GM21447 (cell line): Measurements from ENCODE around the gene ZBTB8OS.

Experiments
- ATAC-seq: cut with Tn5 transposase; IDR thresholded peaks from one replicate; pipeline ENCODE4 v1.9.1; 2021; ENCODE audit not compliant: unreplicated experiment

The ZBTB8OS gene

DNA sequence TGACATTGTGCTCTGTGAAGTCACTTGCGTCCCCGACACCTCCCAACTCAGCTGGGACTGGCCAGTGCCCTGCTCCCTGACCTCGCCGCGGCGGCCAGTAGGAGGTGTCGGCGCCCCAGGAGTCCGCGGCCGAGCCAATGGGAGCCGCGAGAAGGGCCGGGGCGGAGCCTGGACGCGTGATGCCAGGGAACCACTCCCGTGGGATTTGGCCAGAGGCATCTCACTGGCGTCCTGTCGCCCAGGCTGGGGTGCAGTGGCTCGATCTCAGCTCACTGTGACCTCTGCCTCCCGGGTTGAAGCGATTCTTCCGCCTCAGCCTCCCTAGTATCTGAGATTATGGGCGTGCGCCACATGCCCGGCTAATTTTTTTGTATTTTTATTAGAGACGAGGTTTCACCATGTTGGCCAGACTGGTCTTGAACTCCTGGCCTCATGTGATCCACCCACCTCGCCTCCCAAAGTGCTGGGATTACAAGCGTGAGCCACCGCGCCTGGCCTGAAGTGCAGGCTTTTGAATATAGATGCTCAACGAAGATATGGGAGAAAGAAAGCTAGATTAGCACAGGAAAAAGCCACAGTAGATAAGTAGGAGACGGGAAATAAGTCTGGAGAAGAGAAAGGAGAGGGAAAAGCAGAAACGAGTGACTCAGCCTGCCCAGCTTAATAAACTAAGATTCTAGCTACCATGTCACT is 38.0 kb downstream of the ZBTB8OS start:
- ATAC-seq: peak; percentile 84

DNA sequence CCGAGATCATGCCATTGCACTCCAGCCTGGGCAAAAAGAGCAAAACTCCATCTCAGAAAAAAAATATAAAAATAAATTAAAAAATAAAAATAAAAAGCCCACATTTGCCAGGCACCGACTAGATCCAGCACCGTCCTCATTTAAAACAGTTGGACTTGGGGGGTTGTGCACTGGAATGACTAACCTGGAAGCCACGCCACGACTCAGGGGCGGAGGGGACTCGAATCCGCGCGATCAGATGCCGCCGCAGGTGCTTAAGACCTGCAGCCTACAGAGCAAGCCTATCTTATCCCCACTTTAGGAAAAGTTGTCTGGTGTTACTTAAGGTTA is 38.5 kb downstream of the ZBTB8OS start:
- ATAC-seq: no peak

DNA sequence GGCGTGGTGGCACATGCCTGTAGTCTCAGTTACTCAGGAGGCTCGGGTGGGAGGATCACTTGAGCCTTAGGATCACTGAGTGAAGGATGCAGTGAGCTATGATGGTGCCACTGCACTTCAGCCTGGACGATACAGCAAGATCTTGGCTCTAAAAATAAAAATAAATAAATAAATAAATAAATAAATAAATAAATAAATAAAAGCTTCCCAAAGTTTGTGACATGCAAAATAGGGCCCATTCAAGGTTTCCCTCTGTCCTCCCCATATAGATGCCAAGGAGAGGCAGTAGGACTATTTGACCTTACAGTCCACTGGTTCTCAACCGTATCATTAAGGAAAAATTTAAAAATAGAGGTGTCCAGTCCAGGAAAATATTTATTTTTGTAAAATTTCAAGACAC is 41.2 kb downstream of the ZBTB8OS start:
- no peak for ATAC-seq

DNA sequence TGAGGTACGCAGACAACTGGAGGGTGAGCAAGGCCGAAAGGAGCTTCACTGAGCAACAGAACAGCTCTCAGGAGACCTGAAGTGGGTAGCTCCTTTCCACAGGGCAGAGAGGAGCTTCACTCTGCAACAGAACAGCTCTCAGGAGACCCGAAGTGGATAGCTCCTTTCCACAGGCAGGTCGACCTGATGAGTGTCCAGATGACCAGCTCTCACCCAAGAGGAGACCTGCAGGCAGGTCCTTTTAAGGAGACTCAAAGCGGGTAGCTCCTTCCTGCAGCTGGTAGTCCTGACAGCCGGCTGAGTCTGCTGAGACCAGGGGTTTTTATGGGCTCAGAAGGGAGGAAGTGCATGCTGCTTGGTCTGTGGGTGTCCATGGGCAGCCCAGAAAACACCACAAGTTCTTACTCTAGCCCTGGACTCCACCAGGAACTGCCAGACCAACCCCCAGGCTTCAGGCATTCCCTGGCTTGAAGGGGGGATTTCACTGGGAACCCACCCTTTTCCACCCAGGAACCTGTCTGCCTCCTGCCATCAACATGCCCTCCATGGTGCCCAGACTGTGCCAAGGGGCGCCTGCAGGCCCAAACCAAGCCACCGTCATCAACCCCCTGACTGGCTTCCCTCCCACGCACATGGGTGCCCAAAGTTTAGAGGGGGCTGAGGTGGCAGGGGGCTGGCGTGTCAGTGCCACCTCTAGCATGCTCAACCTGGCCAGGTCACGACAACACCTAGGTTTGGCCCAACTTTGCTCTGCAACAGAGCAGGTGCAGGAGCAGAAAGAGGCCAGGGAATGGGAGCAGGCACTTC is 43.6 kb downstream of the ZBTB8OS start:
- ATAC-seq: no peak

DNA sequence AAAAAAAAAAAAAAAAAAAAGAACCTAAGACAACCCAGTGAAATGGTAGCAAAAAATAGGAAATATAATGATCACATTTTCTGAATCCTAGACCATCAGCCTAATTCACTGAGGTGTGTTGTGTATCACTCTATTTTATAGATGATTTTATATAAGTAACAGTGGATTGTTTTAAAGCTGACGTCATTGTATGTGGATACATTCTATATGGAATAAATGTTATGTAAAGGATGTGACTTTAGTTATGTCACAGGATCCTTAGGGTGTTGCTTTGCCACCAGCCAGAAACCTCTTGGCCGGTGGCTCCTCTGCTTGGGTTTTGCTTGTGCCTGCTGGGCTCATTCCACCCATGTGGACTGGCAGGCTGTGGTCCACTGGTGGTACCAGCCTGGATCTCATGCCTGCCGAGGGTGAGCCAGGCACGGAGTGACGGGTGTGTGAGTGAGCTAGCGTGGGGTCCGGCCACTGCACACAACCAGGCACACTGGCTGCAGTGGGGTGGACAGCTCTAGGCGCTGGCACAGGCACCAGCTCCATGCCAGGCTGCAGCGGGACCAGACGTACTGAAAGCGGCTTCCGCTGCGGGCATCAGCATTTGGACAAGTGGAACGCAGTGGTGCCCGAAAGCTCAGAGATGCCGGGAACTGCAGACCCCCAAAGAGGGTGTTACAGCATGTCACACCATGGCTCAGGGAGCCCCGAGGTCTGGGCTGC is 44.5 kb downstream of the ZBTB8OS start:
- no peak for ATAC-seq

DNA sequence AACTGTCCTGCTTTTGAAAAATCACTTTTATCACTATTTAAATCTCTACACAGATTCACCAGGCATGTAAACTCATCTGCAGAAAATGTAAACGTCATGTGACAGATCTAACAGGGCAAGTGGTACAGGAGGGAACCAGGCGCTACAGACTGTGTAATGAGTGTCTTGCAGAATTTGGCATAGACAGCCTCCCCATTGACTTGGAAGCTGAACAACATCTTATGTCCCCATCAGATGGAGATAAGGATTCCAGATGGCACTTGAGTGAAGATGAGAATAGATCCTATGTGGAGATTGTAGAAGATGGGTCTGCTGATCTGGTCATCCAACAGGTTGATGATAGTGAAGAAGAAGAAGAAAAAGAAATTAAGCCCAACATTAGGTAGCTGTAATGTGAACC is 50.3 kb downstream of the ZBTB8OS start:
- ATAC-seq: no peak

DNA sequence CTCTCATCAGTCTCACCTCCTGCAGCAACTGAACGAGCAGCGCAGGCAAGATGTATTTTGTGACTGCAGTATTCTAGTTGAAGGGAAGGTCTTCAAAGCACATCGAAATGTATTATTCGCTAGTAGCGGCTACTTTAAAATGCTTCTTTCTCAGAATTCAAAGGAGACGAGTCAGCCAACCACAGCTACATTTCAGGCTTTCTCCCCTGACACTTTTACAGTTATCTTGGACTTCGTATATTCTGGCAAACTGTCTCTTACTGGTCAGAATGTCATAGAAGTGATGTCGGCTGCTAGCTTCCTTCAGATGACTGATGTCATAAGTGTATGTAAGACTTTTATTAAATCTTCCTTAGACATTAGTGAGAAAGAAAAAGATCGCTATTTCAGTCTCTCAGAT is 57.4 kb downstream of the ZBTB8OS start:
- ATAC-seq: no peak

DNA sequence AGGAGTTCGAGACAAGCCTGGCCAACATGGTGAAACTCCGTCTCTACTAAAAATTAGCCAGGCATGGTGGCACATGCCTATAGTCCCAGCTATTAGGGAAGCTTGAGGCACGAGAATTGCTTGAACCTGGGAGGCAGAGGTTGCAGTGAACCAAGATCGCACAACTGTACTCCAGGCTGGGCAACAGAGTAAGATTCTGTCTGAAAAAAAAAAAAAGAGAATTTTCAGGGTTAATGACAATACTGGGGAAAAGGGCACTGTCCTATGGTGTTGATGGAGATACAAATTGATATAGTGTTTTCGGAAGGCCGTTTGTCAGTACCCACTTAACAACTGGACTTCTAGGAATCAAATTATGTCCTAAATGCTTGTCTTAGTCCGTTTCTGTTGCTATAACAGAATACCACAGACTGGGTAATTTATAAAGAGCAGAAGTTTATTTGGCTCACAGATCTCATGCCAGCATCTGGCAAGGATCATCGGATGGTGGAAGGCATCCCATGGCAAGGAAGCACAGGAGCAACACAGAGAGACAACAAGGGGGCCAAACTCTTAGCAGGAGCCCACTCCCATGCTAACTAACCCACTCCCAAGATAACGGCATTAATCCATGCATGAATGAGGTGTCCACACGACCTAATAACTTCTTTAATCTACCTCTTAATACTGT is 69.9 kb downstream of the ZBTB8OS start:
- ATAC-seq: no peak
